Mucosa of gallbladder (tissue), 1 donor: ENCODE measurements around the gene PCSK4. TPM values are rescaled to one million over a fixed set of nuclear protein-coding genes. Genes with fewer than 3 reads are reported as not detected.
A peak's percentile ranks its signal among the peaks of the same experiment; 100 is the strongest.
"Not testable (repeated sequence)": the region's sequence is repeated elsewhere in the genome, so short reads cannot be mapped to it uniquely, and the experiment has no call there.

ENCODE experiments used
- DNase-seq: peaks from one replicate; pipeline ENCODE4 v3.0.0-alpha.2; 2020; ENCODE audit warnings: low spot score
- total RNA-seq: library from RNA; stranded (reverse); gene quantifications from one replicate; pipeline ENCODE4 v1.2.1, GENCODE V29; 2021
- donor health status: DM: no; HTN: no; CAD: no.

PCSK4 gene
- total RNA-seq, 1 donor from 2014 or later, result 11.7 TPM

GRCh38 chr19:1505012-1505411 is 14.9 kb upstream of the PCSK4 start:
- no peak for DNase-seq

GRCh38 chr19:1503925-1504773 is 14.0 kb upstream of the PCSK4 start:
- DNase-seq, result no peak

GRCh38 chr19:1503089-1503924 is 13.2 kb upstream of the PCSK4 start:
- DNase-seq, result no peak

- DNase-seq, result no peak
Observed at GRCh38 chr19:1502433-1503088, 12.4 kb upstream of the PCSK4 start.

- DNase-seq, result peak; percentile 85
Observed at GRCh38 chr19:1501200-1501595, 11.0 kb upstream of the PCSK4 start.

GRCh38 chr19:1499231-1499630 is 9.1 kb upstream of the PCSK4 start:
- DNase-seq, result not testable (repeated sequence)

- no peak for DNase-seq
Observed at GRCh38 chr19:1497578-1498235, 7.6 kb upstream of the PCSK4 start.

- no peak for DNase-seq
Observed at GRCh38 chr19:1496714-1497577, 6.8 kb upstream of the PCSK4 start.

GRCh38 chr19:1495799-1496713 is 5.9 kb upstream of the PCSK4 start:
- no peak for DNase-seq

GRCh38 chr19:1495051-1495798 is 5.1 kb upstream of the PCSK4 start:
- no peak for DNase-seq

- DNase-seq, result no peak
Observed at GRCh38 chr19:1494115-1494815, 4.1 kb upstream of the PCSK4 start.

- DNase-seq, result no peak
Observed at GRCh38 chr19:1492474-1493006, 2.4 kb upstream of the PCSK4 start.

GRCh38 chr19:1491849-1492170 is 1.7 kb upstream of the PCSK4 start:
- no peak for DNase-seq

GRCh38 chr19:1491114-1491848 is 1.1 kb upstream of the PCSK4 start, which contains the start of gene REEP6:
REEP6 (plus strand) TSS chr19:1491181; CDS start chr19:1491270, 89 bp downstream.
- DNase-seq, result no peak

- DNase-seq, result no peak
Observed at GRCh38 chr19:1489463-1490310, 463 bp downstream of the PCSK4 start.

GRCh38 chr19:1488282-1488601 is 1.9 kb downstream of the PCSK4 start:
- no peak for DNase-seq
